HEK293 (cell line): ENCODE measurements around the gene VWF.
"Not testable (repeated sequence)": the region's sequence is repeated elsewhere in the genome, so short reads cannot be mapped to it uniquely, and the experiment has no call there.

Experiments used
- CTCF ChIA-PET: fragments of 350-600 bp; formaldehyde crosslinking; extraction: SDS; loops from one replicate; lab custom pipeline; 2021; ENCODE audit warnings: antibody characterized with exemption; lab: Yijun Ruan, JAX
- POLR2A ChIA-PET: fragments of 300-600 bp; formaldehyde crosslinking; extraction: SDS; loops from one replicate; lab custom pipeline; 2020; ENCODE audit warnings: antibody characterized with exemption, inconsistent platforms; lab: Yijun Ruan, JAX
- H3K27ac ChIP-seq: fragments of 200-500 bp; sonication (Bioruptor generic); 2 replicates; pipeline ENCODE4 v1.5.1; 2014; ENCODE audit warnings: low read depth, low read length, control low read depth, inconsistent platforms; ENCODE audit errors: extremely low read depth
- H3K36me3 ChIP-seq, 2 experiments: fragments of 200-500 bp in 1 of 2; sonication (Bioruptor generic) in 1 of 2; 1 replicate in 1 of 2; 2 replicates in 1 of 2; pipeline ENCODE4 v1.5.1; 2014 to 2017; ENCODE audit warnings: inconsistent platforms in 2 of 2, low read length in 2 of 2; ENCODE audit not compliant: control insufficient read depth in 2 of 2, insufficient read depth in 1 of 2
- H3K4me1 ChIP-seq: fragments of 200-500 bp; sonication (Bioruptor generic); 2 replicates; pipeline ENCODE4 v1.5.1; 2014; ENCODE audit warnings: mild to moderate bottlenecking, low read length, inconsistent platforms; ENCODE audit not compliant: control insufficient read depth, insufficient read depth
- H3K4me3 ChIP-seq: 2 replicates; pipeline ENCODE4 v1.5.1; 2011; ENCODE audit warnings: low read depth, mild to moderate bottlenecking, control low read depth, low read length, moderate library complexity
- H3K9me3 ChIP-seq: fragments of 200-500 bp; sonication (Bioruptor generic); 2 replicates; pipeline ENCODE4 v1.5.1; 2014; ENCODE audit warnings: low read depth, low read length, inconsistent platforms; ENCODE audit not compliant: control insufficient read depth, insufficient read depth
- KLF8 ChIP-seq: fragments of 450-650 bp; formaldehyde crosslinking; IDR thresholded peaks from 2 replicates; pipeline ENCODE4 v1.5.1; 2016; ENCODE audit warnings: missing biosample characterization, missing genetic modification characterization
- MYNN ChIP-seq: fragments of 450-650 bp; formaldehyde crosslinking; IDR thresholded peaks from 2 replicates; pipeline ENCODE4 v1.5.1; 2016; ENCODE audit warnings: missing biosample characterization, missing genetic modification characterization, borderline replicate concordance
- PRDM4 ChIP-seq: fragments of 450-650 bp; formaldehyde crosslinking; IDR thresholded peaks from 2 replicates; pipeline ENCODE4 v1.5.1; 2017; ENCODE audit warnings: missing biosample characterization, missing genetic modification characterization
- SETDB1 ChIP-seq: IDR thresholded peaks from one replicate; pipeline ENCODE4 v1.6.1; 2017; ENCODE audit warnings: mild to moderate bottlenecking, low read length, moderate library complexity, mixed read lengths; ENCODE audit not compliant: insufficient read length
- ZBTB44 ChIP-seq: fragments of 450-650 bp; IDR thresholded peaks from 2 replicates; pipeline ENCODE4 v1.5.1; 2018; ENCODE audit warnings: missing biosample characterization, mild to moderate bottlenecking, missing genetic modification characterization
- ZBTB7A ChIP-seq: fragments of 450-650 bp; formaldehyde crosslinking; IDR thresholded peaks from 2 replicates; pipeline ENCODE4 v1.5.1; 2016; ENCODE audit warnings: low read depth, missing biosample characterization, missing genetic modification characterization
- ZFP41 ChIP-seq: fragments of 450-650 bp; formaldehyde crosslinking; IDR thresholded peaks from 2 replicates; pipeline ENCODE4 v1.5.1; 2016; ENCODE audit warnings: missing biosample characterization, missing genetic modification characterization, borderline replicate concordance
- ZNF121 ChIP-seq: fragments of 450-650 bp; formaldehyde crosslinking; IDR thresholded peaks from 2 replicates; pipeline ENCODE4 v1.5.1; 2016; ENCODE audit warnings: missing biosample characterization, missing genetic modification characterization
- ZNF140 ChIP-seq: fragments of 450-650 bp; formaldehyde crosslinking; IDR thresholded peaks from 2 replicates; pipeline ENCODE4 v1.5.1; 2016; ENCODE audit warnings: missing biosample characterization, missing genetic modification characterization
- ZNF169 ChIP-seq: fragments of 450-650 bp; formaldehyde crosslinking; IDR thresholded peaks from 2 replicates; pipeline ENCODE4 v1.5.1; 2016; ENCODE audit warnings: missing biosample characterization, missing genetic modification characterization
- ZNF354C ChIP-seq: fragments of 450-650 bp; formaldehyde crosslinking; IDR thresholded peaks from 2 replicates; pipeline ENCODE4 v1.5.1; 2016; ENCODE audit warnings: missing biosample characterization, missing genetic modification characterization, low read depth, borderline replicate concordance
- ZNF510 ChIP-seq: fragments of 450-650 bp; formaldehyde crosslinking; IDR thresholded peaks from 2 replicates; pipeline ENCODE4 v1.5.1; 2018; ENCODE audit warnings: mild to moderate bottlenecking, missing genetic modification characterization, missing biosample characterization; ENCODE audit not compliant: insufficient replicate concordance
- ZNF521 ChIP-seq: fragments of 450-650 bp; formaldehyde crosslinking; IDR thresholded peaks from 2 replicates; pipeline ENCODE4 v1.5.1; 2017; ENCODE audit warnings: missing biosample characterization, mild to moderate bottlenecking, missing genetic modification characterization
- ZNF529 ChIP-seq: fragments of 450-650 bp; formaldehyde crosslinking; IDR thresholded peaks from 2 replicates; pipeline ENCODE4 v1.5.1; 2017; ENCODE audit warnings: missing genetic modification characterization, missing biosample characterization; ENCODE audit not compliant: insufficient replicate concordance
- ZNF621 ChIP-seq: fragments of 450-650 bp; formaldehyde crosslinking; IDR thresholded peaks from 2 replicates; pipeline ENCODE4 v1.5.1; 2017; ENCODE audit warnings: missing biosample characterization, missing genetic modification characterization
- ZNF664 ChIP-seq: fragments of 450-650 bp; formaldehyde crosslinking; IDR thresholded peaks from 2 replicates; pipeline ENCODE4 v1.5.1; 2016; ENCODE audit warnings: missing biosample characterization, missing genetic modification characterization
- ZNF776 ChIP-seq: fragments of 450-650 bp; formaldehyde crosslinking; IDR thresholded peaks from 2 replicates; pipeline ENCODE4 v1.5.0; 2017; ENCODE audit warnings: missing biosample characterization, missing genetic modification characterization, borderline replicate concordance
- ZNF777 ChIP-seq: fragments of 450-650 bp; formaldehyde crosslinking; IDR thresholded peaks from 2 replicates; pipeline ENCODE4 v1.5.1; 2017; ENCODE audit warnings: missing biosample characterization, missing genetic modification characterization, borderline replicate concordance
- ZSCAN16 ChIP-seq: fragments of 450-650 bp; formaldehyde crosslinking; IDR thresholded peaks from 2 replicates; pipeline ENCODE4 v1.5.1; 2016; ENCODE audit warnings: missing biosample characterization, missing genetic modification characterization
- TF ChIP-seq, protein P1 (sequence below): fragments of 450-650 bp; formaldehyde crosslinking; IDR thresholded peaks from 2 replicates; pipeline ENCODE4 v1.5.1; 2017; ENCODE audit warnings: missing biosample characterization, missing genetic modification characterization
- TF ChIP-seq, protein P2 (sequence below): fragments of 450-650 bp; formaldehyde crosslinking; IDR thresholded peaks from 2 replicates; pipeline ENCODE4 v1.5.1; 2016; ENCODE audit warnings: missing biosample characterization, missing genetic modification characterization
- TF ChIP-seq, protein P3 (sequence below): fragments of 450-650 bp; formaldehyde crosslinking; IDR thresholded peaks from 2 replicates; pipeline ENCODE4 v1.5.1; 2016; ENCODE audit warnings: missing biosample characterization, missing genetic modification characterization

Gene VWF

GRCh38 chr12:6019256-6019655, 105.2 kb downstream of the VWF start:
- H3K4me3 ChIP-seq, H3K36me3 ChIP-seq, H3K9me3 ChIP-seq, POLR2A ChIA-PET, H3K4me1 ChIP-seq, H3K27ac ChIP-seq, CTCF ChIA-PET: not testable (repeated sequence)

GRCh38 chr12:6018265-6018664, 106.2 kb downstream of the VWF start:
- TF ChIP-seq ZNF121 (tag by site-specific recombination) (no peak), ZNF140 (no peak), ZNF777 (tag by site-specific recombination) (no peak), ZSCAN16 (tag by site-specific recombination) (no peak), ZNF664 (tag by site-specific recombination) (no peak), KLF8 (tag by site-specific recombination) (no peak), ZBTB44 (tag by site-specific recombination) (no peak), ZFP41 (tag by site-specific recombination) (no peak), ZBTB7A (tag by site-specific recombination) (no peak), ZNF169 (tag by site-specific recombination) (no peak), SETDB1 (no peak), ZNF510 (no peak), ZNF776 (tag by site-specific recombination) (no peak), ZNF529 (tag by site-specific recombination) (no peak), ZNF521 (tag by site-specific recombination) (no peak)
- TF ChIP-seq, protein P1, sequence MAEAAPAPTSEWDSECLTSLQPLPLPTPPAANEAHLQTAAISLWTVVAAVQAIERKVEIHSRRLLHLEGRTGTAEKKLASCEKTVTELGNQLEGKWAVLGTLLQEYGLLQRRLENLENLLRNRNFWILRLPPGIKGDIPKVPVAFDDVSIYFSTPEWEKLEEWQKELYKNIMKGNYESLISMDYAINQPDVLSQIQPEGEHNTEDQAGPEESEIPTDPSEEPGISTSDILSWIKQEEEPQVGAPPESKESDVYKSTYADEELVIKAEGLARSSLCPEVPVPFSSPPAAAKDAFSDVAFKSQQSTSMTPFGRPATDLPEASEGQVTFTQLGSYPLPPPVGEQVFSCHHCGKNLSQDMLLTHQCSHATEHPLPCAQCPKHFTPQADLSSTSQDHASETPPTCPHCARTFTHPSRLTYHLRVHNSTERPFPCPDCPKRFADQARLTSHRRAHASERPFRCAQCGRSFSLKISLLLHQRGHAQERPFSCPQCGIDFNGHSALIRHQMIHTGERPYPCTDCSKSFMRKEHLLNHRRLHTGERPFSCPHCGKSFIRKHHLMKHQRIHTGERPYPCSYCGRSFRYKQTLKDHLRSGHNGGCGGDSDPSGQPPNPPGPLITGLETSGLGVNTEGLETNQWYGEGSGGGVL (tag by site-specific recombination), result no peak
- TF ChIP-seq, protein P2, sequence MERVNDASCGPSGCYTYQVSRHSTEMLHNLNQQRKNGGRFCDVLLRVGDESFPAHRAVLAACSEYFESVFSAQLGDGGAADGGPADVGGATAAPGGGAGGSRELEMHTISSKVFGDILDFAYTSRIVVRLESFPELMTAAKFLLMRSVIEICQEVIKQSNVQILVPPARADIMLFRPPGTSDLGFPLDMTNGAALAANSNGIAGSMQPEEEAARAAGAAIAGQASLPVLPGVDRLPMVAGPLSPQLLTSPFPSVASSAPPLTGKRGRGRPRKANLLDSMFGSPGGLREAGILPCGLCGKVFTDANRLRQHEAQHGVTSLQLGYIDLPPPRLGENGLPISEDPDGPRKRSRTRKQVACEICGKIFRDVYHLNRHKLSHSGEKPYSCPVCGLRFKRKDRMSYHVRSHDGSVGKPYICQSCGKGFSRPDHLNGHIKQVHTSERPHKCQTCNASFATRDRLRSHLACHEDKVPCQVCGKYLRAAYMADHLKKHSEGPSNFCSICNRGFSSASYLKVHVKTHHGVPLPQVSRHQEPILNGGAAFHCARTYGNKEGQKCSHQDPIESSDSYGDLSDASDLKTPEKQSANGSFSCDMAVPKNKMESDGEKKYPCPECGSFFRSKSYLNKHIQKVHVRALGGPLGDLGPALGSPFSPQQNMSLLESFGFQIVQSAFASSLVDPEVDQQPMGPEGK, result no peak
- H3K4me3 ChIP-seq, result no peak overlapping the region
- POLR2A ChIA-PET, result no interaction called here
- no peak overlapping the region for H3K27ac ChIP-seq
- CTCF ChIA-PET, result no interaction called here
- no peaks in the 10 kb centered on the region for H3K9me3 ChIP-seq
- no peaks in the 10 kb centered on the region for H3K36me3 ChIP-seq
- H3K4me1 ChIP-seq, result no peaks in the 10 kb centered on the region

- ChIA-PET POLR2A (no interaction called here), CTCF (interaction anchor here (0.6 kb wide), 1 partner anchor 940 kb away, joined by 5 read pairs; no protein-coding TSS in a partner anchor)
- TF ChIP-seq ZNF354C, result no peak
- TF ChIP-seq PRDM4 (tag by site-specific recombination), result no peak
- TF ChIP-seq ZNF621, result no peak
- no peak for TF ChIP-seq MYNN (tag by site-specific recombination)
- TF ChIP-seq, protein P3, sequence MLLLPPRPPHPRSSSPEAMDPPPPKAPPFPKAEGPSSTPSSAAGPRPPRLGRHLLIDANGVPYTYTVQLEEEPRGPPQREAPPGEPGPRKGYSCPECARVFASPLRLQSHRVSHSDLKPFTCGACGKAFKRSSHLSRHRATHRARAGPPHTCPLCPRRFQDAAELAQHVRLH (tag by site-specific recombination), result no peak
- no peak overlapping the region for H3K4me3 ChIP-seq
- no peaks in the 10 kb centered on the region for H3K9me3 ChIP-seq
- H3K27ac ChIP-seq, result no peak overlapping the region
- H3K4me1 ChIP-seq, result no peaks in the 10 kb centered on the region
- H3K36me3 ChIP-seq, result no peaks in the 10 kb centered on the region
These were observed 107.7 kb downstream of the VWF start for GRCh38 chr12:6016756-6017155.

- POLR2A ChIA-PET, H3K36me3 ChIP-seq, H3K4me3 ChIP-seq, H3K9me3 ChIP-seq, H3K4me1 ChIP-seq, H3K27ac ChIP-seq: not testable (repeated sequence)
- CTCF ChIA-PET, result interaction anchor here (0.6 kb wide), 1 partner anchor 940 kb away, joined by 5 read pairs; no protein-coding TSS in a partner anchor
These were observed 108.5 kb downstream of the VWF start for GRCh38 chr12:6016004-6016403.
